GM21381 (cell line): ENCODE data around the gene PDE6B.
"Not testable (repeated sequence)": the region's sequence is repeated elsewhere in the genome, so short reads cannot be mapped to it uniquely, and the experiment has no call there.

Experiments
- ATAC-seq: cut with Tn5 transposase; IDR thresholded peaks from one replicate; pipeline ENCODE4 v1.9.1; 2021; ENCODE audit warnings: mild to moderate bottlenecking, moderate library complexity; ENCODE audit not compliant: unreplicated experiment

The PDE6B gene

DNA sequence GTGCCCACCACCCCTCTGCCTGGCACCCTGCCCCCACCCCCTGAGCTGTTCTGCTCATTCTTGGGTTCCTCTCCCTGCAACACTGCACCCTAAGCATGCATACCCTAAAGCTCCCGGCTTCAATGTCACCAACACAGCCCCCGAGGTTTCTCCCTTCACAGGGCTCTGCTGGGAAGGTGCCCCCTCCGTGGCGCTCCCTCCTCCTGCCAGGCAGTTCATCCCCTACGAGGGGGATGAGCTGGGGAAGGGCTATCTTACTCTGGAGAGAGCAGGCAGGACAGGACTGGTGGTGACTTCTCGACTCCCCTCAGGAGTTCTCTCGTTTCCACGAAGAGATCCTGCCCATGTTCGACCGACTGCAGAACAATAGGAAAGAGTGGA lies 42.2 kb downstream of the PDE6B start:
- no peak for ATAC-seq

DNA sequence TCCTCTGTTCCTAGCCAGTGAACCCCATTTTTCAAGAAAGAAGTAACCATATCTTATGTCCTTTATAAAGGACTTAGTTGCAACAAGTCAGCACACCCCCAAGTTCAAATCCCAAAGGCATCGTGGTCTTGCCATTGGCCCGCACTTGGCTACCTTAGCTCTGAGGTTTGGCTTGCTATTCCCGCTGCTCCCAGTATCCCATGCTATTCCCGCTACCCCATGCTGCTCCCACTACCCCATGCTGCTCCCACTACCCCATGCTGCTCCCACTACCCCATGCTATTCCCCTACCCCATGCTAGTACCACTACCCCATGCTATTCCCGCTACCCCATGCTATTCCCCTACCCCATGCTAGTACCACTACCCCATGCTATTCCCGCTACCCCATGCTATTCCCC lies 42.8 kb downstream of the PDE6B start:
- ATAC-seq = not testable (repeated sequence)

DNA sequence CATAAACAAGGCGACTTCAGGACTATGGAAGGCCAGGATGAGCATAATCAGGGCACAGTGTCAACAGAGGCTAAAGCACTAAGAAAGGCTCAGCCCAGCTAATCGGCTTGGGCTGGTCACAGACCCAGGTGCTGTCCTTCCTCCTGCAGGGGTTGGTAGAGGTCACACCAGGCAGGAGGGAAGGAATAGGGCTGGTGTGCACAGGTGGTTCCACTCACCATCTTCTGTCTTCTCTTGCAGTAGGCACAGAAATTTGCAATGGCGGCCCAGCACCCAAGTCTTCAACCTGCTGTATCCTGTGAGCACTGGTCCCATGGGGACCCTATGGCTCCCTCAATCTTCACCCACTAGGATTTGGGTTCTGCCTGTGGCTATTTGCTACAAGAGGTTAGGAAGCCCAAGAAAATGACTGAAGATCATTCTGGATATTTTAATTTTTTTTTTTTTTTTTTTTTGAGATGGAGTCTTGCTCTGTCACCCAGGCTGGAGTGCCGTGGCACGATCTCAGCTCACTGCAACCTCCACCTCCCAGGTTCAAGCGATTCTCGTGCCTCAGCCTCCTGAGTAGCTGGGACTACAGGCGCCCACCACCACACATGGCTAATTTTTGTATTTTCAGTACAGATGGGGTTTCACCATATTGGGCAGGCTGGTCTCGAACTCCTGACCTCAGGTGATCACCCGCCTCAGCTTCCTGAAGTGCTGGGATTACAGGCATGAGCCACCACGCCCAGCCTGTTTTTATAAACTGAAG lies 44.6 kb downstream of the PDE6B start:
- not testable (repeated sequence) for ATAC-seq

DNA sequence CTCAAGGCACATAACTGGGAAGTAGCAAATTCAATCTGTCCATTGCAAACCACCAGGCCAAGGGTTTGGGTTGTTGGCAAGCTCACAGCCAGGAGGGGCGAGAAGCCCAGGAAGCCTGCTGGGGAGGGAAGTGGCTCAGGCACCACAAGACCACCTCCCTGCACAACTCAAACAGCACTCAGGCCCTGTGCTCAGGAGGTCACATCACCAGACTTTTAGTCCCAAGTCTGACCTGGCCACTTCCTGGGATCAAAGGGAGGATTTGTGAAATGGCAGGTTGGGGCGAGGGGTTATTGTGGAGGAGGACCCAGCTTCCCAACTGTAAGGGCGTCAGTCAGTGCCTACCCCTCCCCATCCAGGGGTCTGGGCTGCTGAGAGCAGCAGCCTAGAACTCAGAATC lies 46.4 kb downstream of the PDE6B start:
- no peak for ATAC-seq

DNA sequence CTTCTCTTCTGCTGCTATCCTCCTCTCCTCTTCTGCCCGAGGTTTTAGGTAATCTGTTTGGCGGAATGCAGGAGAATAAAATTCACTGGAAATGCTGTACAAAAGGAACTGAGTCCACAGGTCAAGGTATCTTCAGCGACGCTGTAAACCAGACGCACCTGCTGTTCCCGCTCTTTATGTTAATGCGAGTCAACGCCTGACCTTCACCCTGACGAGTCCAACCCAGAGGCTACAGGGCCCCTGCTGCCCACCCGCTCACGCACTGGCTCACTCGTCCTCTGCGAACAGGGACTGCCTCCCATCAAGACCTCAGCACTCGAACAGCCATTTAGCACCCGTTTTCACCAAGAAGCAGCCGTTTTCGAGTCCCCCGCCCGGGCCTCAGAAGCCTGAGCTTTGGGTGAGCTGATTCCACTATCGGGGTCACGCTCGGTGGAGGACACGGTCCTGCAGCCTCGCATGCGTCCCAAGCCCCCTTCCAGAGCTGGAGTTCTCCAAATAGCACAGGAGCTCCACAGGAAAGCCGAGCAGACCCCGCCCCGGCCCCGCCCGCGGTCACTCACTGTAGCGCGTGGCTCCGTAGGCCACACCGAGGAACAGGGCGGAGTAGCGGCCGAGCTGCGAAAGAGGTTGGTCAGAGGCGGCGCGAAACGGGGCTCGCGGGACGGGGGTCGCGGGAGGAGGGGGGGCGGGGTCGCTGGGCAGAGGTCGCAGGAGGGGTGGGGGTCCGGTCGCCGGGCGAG lies 48.1 kb downstream of the PDE6B start:
- no peak for ATAC-seq

DNA sequence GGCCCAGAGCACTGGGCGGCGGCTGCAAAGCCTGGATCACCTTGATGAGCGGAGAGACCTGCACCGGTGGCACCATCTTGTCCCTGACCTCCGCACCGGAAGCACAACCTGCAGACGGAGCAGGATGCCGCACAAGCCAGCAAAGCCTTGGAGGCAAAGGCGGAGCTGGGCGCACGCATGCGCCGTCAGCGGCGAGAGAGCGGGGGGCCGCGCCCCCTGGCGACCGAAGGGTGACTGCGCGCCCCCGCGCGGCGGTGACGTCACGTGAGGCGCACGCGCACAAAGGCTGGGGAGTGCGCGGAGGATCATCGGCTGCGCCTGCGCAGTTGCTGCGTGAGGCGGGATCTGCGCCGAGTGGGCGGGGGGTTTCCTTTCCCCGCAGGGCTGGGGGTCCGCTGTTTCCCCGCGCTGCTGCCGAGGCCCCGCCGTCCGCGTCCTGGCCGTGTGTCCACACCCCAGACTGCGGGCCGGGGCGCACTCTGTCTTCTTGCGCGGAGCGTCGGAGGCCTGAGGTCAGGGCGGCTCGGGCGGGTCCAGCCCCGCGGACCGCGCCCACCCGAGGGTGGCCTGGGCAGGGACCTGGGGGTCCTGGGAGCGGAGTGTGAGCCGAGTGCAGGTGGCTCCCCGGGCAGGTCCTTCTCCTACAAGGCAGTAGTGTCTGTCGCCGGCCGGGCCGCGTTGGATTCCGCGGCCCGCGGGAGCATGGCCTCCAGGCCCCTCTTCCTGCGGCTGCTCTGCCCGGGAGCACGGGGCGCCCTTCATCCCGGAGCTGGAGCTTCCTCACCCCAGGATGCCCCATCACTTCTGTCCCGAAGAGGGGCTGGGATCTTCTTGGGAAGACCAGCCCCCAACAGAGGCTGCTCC lies 49.0 kb downstream of the PDE6B start, which contains the start of the genes ATP5ME and MYL5:
Gene ATP5ME (minus strand): TSS at position 105 of the 864 bp plus-strand sequence. CDS start 29 bp downstream, at position 76.
Gene MYL5 (plus strand): TSS at position 371 of the 864 bp plus-strand sequence. CDS start 3,485 bp downstream, outside the sequence.
- ATAC-seq = peak; percentile 83

DNA sequence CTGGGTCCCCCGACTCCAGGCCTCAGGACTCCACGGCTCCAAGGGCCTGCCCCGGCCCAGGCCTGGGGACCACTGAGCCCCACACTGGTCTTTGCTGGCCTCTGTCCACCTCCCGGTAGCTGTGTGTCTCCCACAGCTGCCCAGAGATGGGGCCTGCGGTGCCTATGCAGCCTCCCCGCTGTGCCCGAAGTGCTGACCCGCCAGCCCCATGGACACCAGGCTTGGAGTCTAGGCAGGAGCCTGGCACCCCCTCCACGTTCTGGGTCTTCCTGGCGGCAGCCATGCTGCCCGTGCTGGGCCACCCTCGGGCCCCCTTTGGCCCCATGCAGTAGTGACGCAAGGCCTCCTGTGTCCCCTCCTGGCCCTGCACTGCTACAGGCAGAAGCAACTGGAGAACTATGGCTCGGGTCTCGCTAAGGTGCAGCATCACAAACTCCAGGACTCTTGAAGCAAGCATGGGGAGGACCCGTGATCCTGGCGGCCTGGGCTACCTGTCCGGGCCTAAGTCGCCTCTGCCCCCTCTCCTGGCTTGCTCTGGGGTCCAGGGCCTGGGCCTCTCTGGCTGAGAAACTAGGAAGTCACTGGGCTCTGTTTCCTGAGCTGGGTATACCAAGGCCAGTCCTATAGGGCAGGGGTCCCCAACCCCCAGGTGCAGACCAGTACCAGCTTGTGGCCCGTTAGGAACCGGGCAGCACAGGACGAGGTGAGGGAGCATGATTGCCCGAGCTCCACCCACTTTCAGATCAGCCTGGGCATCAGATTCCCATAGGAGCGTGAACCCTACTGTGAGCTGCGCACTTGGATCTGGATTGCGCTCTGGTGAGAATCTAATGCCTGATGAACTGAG lies 49.9 kb downstream of the PDE6B start:
- ATAC-seq = no peak

DNA sequence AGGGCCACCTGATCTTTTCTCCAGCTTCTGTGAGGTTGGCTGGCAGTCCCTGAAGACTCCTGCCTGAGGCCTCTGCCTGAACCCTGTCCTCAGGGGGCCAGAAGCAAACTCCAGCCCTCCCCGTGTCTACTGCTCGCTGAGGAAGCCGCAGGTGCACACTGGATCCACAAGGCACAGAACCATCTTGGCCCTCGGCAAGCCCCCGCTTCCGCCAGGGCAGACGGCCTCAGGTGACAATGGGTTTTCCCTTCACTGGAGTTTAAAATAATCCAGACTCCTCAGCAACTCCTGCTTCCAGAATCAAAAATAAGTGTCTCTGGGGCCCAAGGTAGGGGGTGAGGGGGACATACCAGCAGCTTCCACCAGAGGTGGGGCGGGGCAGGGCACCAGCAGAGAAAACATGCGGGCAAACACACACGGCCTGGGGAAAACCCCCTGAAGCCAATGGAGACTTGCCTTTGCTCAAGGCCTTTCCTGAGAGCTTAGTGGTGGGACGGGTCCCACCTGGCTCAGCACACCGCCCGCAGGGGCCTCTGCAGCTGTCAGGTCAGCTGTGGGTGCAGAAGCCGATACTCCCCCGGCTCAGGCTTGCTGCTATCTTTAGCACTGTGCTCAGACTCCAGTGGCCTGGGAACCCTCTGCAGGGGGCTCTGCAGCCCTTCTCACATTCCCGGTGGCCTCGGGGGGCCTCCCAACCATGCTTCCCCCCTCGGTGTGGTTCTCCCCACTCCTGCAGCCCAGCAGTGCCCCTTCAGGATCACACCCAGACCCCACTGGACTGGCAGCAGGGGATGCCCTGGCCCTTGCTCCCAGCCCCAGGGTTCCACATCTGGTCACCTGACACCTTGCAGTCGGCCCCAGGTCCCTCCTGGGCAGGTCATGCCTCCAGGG lies 50.9 kb downstream of the PDE6B start:
- no peak for ATAC-seq

DNA sequence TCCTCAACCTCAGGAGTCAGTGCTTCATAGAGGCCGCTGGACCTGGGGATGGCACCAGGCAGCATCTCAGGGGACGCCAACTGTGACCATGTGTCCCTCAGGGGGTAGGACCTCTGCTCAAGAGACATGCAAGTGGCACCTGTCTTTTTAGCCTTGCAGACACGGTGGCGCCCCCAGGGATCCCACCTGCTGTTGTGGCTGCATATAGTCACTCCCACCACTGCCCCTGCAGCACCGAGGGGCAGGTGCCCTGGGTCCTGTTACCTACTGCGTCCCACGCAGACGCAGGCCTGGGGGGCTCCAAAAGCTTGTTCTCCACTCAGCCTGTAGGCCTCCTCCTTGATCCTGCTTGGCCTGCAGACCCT lies 51.5 kb downstream of the PDE6B start:
- no peak for ATAC-seq

DNA sequence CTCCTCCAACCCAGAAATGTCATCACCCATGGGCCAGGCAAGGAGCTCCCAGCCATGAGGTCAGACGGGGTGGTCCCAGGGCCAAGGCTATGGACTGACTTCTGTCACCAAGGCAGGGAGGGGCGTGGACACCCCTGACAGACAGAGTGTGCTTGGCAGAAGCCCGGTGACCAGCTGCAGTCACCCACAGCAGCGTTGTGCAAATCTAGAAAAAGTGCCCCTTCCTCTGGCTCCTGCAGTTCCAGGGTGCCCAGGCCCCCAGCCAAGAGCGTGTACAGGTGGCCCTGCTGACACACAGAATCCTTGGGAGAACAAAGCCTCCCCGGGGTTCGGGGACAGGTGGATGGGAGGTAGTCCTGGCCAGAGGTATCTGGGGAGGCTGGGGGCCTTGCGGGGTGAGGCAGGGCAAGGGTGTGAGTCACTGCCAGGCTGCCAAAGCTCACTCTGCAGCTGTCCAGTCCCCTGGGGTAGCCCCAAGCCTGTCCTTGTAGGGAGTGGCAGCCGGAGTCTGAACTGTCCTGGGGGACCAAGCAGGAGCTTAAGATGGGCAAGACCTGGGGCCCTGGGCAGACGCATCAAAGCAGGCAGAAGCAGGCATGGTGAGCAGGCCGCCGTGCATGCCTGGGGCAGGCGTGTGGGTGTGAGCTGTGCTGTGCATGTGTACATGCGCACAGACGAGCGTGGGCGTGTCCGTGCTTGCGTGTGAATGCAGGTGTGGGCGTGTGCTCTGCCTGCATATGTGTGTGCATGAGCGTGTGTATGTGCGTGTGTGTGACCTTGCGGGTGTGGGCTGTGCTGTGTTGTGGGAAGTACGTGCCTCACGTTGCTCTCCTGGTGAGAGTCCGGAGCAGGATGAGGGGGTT lies 52.3 kb downstream of the PDE6B start:
- ATAC-seq = no peak

DNA sequence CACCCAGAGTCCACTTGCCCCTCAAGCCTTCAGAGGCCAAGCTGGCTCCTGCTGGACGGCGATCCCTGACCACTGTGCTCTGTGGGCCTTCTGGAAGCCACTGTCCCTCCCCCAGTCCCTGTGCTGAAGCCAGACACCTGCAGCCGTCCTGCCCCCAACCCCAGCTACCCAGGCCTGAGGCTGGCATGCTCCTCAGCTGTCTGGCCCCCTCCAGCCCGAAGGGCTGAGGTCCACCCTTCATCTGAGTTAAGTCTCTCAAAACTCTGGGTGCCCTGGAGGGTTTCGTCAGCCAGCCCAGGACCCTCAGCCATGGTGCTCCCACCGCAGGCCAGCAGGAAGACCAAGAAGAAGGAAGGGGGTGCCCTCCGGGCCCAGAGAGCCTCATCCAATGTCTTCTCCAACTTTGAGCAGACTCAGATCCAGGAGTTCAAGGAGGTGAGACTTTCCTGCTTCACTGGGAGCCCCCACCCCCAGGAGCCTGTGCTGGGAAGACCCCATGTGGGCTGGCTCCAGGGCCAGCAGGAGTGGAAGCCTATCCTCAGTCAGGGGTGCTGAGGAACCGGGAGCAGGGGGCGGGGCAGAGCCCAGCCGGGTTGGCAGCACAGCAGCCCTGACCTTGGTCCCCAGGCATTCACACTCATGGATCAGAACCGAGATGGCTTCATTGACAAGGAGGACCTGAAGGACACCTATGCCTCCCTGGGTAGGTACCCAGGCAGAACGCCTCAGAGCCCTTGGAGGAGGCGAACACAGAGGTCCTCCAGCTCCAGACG lies 53.1 kb downstream of the PDE6B start:
- ATAC-seq = no peak

DNA sequence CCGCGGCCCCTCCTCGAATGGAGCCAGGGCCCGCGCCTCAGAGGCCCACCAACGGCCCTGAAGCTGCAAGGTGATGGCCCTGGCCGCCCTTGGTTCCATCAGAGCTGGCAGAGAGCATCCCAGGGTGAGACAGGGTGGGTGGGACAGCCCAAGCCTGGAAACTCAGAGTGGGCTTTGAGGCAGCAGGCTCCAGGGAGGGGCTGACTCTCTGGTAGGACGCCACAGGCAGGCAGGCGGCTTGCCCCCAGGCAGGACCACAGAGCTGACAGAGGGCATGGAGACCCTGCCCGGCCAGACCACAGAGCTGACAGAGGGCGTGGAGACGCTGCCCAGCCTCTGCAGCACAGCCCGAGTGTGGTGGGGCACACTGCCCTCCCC lies 53.7 kb downstream of the PDE6B start:
- no peak for ATAC-seq

DNA sequence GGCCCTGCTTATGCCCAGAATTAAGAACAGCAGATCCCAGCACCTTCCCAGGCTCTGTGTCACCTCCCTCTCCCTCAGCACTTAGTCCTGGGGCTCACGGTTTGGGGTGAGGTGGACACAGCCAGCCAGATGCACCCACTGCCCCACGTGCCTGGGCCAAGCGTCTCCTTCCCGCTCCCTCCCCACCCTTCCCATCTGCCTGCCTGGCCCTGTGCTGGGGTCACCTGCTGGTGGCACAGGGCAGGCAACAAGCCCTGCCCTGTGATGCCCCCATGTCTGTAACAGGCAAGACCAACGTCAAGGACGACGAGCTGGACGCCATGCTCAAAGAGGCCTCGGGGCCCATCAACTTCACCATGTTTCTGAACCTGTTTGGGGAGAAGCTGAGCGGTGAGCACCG lies 54.3 kb downstream of the PDE6B start:
- no peak for ATAC-seq

DNA sequence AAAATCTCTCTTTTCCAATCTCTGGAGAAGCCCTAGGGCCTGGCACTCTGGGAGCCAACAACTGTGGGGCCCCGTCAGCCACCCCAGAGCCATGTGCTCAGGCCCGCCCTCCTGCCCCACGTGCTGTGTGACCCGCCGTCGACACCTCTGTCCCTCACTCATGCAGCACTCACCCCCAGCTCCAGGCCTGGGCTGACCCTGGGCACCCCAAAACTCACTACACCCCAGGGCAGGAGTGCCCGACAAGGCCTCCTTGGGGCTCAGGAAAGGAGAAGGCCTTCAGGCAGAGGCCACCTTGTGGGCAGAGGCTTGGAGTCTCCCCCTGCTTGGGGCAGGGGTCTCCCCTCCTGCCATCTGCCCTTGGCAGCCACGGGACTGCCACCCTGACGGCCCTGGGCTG lies 54.7 kb downstream of the PDE6B start:
- no peak for ATAC-seq

DNA sequence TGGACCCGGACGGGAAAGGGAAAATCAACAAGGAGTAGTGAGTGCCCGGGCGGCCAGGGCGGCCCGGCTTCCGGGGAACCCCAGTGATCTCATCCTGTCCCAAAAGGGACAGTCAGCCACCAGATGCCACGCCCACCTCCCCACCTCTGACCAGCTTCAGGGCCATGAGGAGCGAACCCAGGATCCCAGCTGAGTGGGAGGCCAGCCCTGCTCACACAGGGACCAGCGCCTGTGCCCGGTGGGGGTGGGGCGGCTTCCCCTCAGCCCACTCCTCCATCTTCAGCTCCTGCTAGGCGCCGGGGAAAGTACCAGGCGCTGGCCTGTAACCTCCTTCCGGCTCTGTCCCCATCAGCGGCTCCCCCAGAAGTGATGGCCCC lies 55.2 kb downstream of the PDE6B start:
- ATAC-seq = no peak

DNA sequence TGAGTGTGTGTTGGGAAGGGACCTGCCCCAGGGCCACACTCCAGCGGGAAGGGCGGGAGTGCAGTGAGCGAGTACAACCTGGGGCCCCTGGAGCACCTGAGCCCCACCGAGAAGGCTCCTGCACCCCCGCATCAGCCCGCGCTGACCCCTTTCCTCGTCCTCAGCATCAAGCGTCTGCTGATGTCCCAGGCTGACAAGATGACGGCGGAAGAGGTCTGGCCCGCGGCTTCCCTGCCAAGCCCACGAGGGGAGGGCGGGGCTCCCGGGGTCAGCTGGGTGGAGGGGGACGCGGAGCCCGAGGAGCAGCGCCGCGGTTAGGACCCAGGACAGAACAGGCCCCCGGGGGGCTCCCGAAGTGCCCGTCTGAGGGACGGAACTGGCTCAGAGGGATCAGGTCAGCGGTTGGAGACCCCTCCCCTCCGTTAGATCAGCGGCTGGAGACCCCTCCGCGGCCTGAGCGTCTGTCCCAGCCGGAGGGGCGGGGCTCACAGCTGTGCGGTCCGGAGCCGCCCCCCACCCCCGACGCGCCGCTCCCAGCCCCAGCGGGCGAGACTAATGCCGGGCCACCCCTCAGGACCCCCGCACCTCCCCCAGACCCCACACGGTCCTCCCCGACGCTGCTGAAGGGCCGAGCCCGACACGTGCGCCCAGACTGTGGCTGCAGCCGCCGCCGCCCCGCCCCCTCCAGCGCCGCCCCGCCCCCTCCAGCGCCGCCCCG lies 55.7 kb downstream of the PDE6B start:
- peak; percentile 41 for ATAC-seq

DNA sequence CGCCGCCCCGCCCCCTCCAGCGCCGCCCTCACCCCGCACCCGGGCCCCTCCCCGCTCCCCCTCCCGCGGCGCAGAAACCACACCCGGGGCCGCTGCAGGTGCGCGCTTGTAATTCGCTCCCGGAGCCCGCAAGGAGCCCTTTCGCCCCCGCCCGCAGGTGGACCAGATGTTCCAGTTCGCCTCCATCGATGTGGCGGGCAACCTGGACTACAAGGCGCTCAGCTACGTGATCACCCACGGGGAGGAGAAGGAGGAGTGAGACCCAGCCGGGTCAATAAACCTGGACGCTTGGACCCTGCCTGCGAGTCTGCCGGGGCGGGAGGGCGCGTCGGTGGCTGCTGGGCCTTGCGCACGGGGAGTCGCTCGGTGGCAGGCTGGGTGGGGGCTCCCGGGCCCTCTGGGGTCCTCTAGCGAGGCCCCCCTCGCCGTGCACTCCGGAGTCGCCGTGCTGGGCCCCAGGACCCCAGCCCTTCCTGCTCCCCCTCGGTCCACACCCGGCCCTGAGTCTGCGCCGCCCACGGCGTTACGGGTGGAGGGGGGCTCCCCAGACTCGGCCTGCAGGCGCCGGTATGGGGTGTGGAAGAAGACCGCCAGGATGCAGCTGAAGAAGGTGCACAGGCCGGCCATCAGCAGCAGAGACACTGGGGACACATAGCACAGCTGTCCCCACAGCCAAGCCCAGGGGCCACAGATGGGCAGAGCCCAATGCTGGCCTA lies 56.5 kb downstream of the PDE6B start:
- ATAC-seq = no peak
